Stimulated activated CD4-positive, alpha-beta T cell treated with anti-CD3 and anti-CD28 coated beads, Interleukin-1b, Interleukin-23, amount 100 ng/mL, for 4 hours (primary cell): ENCODE data around the gene TSPAN15.
"Not testable (repeated sequence)": the region's sequence is repeated elsewhere in the genome, so short reads cannot be mapped to it uniquely, and the experiment has no call there.

Source experiments
- DNase-seq, 2 donors: peaks; one replicate each; pipeline ENCODE4 v3.0.0-alpha.2; 2020; ENCODE audit warnings: low read depth in 2 of 2

Gene TSPAN15

DNA sequence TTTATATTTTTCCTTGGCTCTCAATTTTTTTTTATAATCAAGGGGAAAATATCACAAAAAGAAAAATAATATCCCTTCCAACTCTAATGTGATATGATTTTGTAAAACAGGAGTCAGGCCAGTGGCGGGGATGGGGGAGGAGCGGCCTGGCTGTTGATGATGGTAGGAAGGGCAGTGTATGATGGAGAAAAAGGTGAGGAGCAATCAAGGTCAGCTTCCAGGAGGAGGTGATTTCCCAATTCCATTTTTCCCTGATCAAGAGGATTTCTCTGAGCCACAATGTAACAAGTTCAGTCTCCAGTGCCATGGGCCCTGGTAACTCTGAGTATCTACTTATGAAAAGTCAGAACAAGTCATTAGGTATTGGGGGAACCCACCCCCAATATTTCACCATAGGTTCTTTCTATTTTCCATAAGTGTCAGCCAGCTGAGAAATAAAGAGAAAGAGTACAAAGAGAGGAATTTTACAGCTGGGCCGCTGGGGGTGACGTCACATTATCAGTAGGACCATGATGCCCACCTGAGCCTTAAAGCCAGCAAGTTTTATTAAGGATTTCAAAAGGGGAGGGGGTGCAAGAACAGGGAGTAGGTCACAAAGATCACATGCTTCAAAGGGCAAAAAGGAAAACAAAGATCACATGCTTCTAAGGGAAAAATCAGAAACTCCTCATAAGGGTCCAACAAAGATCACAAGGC lies 37.0 kb downstream of the TSPAN15 start:
- not testable (repeated sequence) for DNase-seq

DNA sequence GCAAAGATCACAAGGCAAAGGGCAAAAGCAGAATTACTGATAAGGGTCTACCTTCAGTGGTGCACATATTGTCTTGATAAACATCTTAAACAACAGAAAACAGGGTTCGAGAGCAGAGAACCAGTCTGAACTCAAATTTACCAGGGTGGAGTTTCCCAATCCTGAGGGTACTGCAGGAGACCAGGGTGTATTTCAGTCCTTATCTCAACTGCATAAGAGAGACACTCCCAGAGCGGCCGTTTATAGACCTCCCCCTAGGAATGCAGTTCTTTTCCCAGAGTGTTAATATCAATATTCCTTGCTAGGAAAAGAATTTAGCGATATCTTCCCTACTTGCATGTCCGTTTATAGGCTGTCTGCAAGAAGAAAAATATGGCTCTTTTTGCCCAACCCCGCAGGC lies 37.6 kb downstream of the TSPAN15 start:
- DNase-seq: not testable (repeated sequence)

DNA sequence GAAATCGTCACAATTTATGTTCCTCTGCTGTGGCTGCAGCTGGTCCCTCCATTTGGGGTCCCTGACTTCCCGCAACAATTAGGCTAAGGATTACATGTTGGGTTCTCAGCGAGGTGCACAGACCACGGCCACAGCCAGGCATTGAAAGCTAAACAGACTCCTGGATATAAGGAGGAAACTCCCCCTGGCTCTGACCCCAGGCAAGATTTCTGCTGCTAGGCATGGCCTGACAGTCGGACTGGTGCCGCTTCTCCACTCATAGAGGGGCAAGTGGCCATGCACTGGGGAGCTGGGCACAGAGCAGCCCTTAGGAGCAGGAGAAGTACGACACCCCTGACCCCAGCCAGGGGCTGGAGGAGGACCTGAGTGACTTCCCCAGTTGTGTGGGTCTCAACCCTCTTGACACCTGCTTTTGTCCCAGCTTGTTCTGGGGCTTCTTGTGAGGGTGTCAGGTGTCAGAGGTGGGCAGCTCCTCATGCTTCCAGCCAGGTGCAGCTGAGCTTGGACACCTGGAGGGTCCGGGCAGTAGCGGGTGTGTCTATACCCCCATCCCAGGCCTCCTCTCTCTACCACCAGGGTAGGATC lies 38.3 kb downstream of the TSPAN15 start:
- DNase-seq: no peak

DNA sequence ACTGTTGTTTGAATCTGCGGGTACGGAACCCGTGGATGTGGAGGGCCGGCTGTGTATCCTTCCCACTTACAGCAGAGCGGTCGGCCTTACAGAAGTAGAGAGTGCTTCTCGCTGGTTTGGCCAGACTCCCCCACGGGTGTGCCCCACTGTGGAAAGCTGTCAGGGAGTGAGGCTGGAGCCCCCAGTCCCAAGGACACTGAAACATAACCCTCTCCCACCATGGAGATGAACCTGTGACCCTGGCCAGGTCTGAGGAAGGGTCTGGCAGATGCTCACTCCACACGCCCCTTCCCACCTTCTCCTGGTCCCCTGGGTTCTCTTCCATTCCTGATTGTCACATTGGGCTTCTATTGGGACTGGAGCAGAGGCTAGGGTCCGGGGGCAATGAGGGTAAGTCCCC lies 39.6 kb downstream of the TSPAN15 start:
- DNase-seq: no peak

DNA sequence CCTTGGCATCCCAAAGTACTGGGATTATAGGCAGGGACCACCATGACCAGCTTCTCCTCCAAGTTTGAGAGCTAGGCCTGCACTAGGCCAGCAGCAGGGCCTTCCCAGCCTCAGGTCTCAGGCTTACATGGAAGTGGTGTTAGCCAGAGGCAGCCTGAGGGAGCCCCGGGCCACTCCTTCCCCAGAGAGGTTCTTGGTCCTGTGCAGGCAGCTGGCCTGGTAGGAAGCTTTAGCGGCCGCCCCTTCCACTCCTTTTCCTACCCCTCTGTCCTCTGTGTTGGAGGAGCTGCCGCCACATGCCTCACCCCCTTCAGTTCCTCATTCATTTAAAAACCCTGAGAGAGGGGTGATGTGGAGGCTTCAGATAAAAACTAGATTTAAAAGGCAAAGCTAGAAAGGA lies 40.3 kb downstream of the TSPAN15 start:
- DNase-seq: no peak

DNA sequence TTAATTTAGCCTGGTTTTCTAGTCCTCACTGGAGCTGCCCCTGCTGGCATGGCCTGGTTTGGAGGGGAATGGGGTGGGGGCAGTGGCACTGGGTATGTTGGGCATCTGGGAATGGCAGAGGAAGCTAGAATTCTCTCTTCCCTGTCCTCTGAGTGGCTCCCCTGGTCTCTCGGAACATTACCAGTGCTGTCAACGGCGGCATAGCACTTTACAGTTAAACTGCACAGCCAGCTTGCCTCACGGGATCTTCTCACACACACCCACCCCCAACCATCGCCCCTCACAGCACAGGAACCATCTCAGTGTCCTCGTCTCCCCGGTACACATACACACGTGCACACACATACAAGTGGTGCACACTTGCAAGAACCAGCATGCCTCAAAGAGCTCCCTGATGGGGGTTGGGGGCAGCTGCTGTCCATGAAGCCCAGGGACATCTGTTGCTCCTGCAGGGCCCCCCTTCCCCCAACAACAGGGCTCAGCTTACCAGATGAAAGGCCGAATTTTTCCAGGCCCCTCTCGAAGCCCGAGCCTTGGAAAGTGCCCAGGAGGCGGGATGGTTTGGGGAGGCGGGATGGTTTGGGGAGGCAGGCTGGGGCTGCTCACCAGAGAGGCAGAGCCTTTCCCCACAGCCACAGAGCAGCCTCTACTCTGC lies 41.0 kb downstream of the TSPAN15 start:
- no peak for DNase-seq

DNA sequence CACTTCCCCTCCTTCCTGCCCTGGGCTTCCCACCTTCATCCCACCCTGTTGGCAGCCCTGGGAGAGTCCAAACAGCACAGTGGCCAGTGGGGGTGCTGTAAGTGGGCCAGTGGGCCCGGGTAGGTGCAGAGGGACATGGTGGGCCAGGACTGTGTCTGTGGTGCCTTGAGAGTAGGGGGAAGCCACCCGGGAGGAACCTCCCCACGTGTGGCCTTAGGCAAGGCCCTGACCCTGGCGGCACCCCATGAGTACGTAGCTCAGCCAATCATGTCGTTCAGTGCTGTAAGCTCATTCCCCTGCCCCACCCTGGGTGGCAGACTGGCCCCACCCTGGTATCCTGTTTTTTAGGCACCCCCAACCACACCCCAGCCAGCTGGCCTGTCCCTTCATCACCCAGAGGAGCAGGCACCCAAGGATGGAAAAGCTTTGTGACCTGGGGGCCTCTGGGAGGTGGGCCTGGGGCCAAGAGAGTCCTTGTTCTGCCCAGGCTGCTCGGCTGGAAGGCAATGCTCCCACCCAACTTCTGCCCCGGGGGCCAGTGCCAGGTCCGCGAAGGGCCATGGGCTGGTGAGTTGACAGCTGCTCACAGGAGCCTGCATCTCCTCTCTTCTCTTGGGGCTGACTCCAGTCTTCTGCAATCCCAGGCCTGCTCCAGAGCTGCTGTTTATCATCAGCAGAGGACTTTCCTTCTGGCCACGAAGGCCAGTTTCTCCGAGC lies 41.6 kb downstream of the TSPAN15 start:
- no peak for DNase-seq

DNA sequence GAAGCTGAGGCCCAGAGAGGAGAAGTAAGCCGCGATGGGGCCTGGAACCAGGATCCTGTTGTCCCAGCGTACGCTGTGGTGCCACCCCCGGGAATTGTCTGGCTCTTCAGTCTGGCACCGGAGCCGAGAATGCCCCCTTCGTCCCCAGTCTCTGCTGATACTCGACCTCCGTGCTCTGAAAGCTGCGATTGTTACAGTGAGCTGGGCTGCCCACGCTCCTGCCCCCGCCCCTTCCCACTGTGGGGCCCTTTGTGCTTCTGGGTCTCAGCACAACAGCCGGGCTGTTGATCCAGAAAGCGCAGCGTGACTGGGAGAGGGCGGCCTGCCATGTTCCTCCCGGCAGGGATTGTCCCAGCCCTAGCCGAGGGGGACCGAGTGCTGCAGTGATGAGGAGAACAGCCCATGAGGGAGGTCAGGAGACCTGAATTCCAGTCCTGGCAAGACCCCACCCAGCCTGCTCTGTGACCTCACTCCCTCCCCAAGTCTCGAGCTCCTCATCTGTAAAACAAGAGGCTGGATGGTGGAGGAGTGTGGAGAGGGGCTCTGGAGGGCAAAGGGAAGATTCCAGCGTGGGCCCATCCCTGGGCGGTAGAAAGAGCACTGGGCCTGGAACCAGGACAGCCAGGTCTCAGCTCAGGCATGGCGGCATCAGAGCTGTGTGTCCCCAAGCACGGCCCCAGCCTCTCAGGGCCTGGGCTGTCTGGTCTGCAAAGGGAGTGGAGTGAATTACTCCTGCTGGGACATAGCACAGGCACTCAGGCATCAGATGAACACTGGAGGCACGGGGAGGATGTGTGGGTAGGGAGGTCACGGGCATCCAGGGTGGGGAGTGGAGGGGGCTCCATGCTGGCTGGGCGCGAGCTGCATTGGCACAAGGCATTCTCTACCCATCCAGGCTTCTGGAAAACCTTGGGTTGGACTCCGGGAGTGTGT lies 43.6 kb downstream of the TSPAN15 start:
- no peak for DNase-seq

DNA sequence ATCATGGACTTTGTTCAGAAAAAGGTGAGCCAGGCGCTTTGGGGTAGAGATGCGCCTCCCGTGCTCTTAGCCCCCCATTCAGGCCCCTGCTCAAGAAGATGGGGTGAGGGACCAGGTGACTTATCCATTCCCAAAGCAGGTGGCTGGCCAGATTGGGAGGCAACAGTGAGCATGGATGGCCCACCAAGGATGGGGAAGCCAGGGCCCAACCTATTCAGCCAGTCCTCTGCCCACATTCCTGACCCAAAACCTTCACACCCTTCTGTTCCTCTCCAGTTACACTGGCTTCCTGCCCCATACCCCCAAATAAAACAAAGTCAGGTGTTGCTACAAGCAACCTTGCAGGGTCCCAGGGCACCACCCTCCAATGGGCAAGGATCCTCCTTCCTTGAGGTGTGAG lies 44.4 kb downstream of the TSPAN15 start:
- DNase-seq: no peak

DNA sequence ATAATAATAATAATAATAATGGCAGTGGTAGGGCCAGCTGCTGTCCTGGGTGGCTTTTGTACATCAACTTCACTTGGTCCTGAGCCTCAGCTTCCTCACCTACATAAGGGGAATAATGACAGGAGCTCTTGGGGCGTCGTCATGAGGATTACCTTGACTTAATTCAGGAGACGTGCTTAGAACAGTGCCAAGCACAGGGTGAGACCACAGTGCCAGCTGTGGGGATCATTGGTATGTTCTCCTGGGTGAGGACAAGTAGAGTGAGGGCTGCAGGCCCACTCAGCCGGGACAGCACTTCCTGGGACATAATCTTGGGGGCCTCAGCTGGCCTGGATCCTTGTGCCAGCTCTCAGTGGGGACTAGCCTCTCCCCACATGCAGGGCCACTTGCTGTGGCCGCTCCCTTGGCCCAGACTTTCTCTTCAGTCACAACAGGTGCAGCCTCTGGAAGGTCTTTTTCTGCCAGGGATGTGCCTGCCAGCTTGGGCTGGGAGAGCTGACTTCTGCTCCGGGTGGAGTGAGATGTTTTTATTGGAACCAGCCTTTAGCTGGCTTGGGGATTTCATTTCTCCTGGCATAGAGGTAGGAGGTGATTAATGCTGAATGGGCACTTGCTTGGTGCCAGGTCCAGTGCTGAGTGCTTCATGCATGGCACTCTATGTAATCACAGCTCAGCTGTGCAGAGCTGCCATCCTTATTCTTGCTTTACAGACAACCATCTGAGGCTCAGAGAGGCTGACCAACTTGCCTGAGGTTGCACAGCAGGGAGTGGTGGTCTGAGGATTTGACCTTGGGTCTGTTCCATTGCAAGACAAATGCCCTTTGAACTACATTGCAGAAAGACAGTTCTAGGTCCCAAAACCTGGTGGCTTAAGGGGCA lies 45.3 kb downstream of the TSPAN15 start:
- DNase-seq: no peak

DNA sequence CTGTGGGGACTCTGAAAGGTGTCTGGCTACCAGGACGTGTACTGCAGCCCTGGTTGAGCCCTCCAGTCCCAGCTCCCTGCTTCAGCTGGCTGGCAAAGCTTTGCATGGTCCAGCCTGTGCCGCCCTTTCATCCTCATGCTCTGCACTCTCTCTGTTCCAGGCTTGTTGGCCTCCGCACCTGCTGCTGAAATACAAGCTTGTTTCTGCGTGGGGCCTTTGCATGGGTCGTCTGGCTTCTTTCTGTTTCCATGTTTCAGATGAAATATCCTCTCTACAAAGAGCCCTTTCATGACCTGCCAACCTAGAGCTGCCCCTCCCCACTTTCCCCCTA lies 45.9 kb downstream of the TSPAN15 start:
- no peak for DNase-seq

DNA sequence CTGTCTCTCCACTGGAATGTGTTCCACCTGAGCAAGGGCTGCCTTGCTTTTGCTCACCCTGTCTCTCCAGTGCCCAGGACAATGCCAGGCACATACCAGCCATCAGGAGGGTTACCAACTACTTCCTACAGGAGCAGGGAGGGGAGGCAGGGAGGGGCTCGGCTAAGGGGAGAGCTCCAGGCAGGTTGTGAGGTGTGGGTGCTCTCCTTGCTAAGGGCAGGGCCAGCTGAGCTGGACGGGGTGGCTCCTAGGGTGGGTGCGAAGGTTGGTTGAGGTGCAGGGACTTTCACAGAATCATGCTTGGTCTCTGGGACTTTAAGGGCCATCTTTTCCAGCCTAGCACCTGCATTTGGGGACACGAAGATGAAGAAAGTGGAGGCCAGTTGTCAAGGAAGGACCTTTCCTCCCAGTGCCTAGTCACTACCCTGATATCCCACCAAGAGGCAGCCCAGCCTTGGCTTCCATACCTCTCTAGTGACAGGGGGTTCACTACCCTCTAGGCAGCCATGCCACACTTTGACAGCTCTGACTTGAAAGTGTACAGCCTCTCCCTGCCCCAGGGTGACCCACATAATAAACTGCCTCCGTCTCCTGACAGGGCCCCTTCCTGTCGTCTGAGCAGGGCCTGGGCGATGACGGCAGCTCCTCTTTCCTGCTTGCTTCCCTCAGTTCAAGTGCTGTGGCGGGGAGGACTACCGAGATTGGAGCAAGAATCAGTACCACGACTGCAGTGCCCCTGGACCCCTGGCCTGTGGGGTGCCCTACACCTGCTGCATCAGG lies 46.5 kb downstream of the TSPAN15 start:
- no peak for DNase-seq

DNA sequence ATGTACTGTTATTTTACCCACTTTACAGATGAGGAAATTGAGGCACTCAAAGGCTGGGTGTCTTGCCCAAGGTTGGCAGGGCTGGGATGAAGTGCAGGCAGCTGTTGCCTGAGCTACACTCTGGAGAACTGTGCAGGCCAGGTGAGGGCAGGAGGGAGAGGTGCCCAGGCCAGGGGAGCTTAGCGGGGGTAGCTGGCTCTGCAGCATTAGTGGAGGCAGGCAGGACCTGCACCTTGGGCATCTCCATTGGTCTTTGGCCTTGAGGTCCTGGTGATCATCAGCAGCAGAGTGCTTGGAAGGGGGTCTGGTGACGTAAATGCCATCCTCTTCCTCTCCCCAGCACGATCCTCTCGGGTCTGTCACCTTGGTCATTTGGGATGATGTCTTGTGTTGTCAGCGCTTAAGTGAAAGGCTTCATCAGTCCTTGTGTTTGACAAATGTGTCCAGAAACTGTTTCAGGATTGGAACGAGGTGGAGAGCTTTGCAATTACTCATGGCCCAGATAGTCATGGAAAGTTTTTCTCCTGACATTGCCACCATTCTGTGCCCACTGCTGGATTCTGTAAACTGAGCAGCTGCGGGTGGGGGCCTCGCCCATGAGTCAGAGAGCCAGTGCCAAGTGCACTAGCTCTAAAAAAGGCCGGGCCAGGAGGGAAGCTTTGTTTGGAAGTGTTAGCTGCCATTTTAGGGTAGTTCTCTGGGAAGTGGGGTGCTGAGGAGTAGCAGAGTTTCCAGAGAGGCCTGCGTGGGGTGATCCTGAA lies 47.6 kb downstream of the TSPAN15 start:
- no peak for DNase-seq

DNA sequence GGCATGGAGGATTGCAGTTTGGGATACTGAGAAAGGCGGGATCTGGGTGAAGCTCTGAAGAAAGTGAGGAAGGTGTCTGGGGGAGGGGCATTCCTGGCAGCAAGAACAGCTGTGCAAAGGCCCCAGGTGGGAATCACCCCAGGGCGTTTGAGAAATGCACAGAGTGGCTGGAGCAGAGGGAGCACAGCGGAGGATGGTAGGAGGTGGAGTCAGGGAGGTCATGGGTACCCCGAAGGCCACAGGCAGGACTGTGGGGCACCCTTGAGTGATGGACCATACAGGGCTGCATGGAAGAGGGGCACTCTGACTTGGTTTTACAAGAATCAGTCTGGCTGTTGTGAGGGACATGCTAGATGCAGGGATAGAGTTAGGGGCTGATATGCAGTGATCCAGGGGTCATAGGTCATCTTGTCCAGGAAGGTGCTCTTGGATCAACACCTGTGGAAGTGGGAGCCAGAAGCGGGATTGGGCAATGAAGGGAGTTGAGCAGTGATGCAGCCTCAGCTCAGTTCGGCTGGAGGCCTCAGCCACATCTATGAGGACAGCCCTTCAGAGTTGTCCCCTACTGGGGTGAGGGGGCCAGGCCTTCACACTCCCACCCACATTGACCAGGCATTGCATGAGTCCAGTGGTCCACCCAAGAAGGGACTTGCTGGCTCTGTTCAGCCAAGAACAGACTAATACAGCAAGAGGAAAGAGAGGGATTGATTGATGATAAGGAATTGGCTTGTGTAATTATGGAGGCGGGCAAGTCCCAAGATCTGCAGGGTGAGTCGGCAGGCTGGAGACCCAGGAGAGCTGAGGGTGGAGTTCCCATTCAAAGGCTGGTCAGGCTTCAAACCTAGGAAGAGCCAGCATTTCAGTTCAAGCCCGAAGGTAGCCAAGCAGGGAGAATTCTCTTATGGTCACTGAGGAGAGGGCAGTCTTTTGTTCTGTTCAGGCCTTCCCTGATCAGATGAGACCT lies 48.7 kb downstream of the TSPAN15 start:
- no peak for DNase-seq

DNA sequence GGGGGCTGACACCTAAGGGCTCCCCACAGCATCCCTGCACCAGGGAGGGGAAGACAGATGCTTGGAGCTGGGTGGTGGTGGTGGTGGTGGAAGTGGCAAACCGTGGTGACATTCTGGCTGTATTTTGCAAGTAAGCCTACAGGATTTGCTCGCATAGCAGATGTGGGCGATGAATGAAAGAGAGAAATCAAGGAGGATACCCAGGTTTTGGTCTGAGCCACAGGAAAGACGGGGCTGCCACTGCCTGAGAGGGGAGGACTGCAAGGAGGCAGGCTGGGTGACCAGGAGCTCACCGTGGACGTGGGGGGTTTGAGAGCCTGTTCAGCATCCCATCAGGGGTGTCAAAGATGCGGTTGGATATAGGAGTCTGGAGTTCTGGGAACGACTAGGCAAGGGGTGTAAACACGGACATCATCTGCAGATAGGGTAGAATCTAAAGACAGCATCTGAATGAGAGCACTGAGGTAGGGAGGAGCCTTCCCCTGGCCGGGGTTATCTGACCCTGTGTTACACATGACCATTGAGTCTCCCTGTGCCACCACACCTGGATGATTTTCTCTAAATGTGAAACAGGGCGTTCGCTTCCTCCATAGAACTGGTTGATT lies 49.7 kb downstream of the TSPAN15 start:
- DNase-seq: no peak

DNA sequence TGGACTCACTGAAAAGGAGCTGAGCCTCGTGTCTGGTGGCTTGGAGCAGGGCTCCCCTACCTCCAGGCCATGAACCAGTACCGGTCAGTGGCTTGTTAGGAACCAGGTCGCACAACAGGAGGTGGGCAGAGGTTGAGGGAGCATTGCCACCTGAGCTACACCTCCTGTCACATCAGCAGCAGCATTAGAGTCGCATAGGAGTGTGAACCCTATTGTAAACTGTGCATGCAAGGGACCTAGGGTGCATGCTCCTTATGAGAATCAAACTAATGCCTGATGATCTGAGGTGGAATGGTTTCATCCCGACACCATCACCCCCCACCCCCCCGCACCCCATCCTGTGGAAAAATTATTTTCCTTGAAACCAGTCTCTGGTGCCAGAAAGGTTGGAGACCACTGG lies 50.4 kb downstream of the TSPAN15 start:
- DNase-seq: no peak

DNA sequence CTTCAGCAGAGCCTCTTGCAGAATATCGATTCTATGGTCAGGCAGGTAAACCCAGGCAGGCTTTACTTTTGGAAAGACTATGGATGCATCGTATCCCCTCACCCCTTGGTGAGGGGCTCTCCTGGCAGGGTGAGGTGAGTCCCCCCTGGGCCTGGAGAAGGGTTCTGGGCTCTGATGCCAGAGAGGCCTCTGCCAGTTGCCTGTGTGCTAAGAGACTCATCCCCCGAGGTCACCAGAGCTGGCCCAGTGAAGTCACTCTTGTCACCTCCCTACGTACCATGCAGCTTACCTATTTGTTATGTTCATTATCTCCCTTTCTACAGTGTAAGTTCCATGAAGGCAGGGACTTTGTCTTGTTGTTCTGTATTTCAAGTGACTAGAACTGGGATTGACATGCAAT lies 51.3 kb downstream of the TSPAN15 start:
- no peak for DNase-seq
